Naive thymus-derived CD4-positive, alpha-beta T cell (primary cell): ENCODE results near the gene ZNF423. TPM values are rescaled to one million over a fixed set of nuclear protein-coding genes. Genes with fewer than 3 reads are reported as not detected.
A peak's percentile ranks its signal among the peaks of the same experiment; 100 is the strongest.

Experiments used
- ATAC-seq: fragments of 150-1000 bp; cut with Tn5 transposase; 2 replicates; pipeline ENCODE4 v1.10.0; 2021; ENCODE audit warnings: mild to moderate bottlenecking, moderate library complexity
- CTCF ChIA-PET: fragments of 350-600 bp; sonication (Branson Sonifier 250); formaldehyde crosslinking; loops from one replicate; lab custom pipeline; 2021; ENCODE audit warnings: antibody characterized with exemption; lab: Charles Lee
- POLR2A ChIA-PET: fragments of 350-600 bp; sonication (Branson Sonifier 250); formaldehyde crosslinking; loops from one replicate; lab custom pipeline; 2021; ENCODE audit warnings: antibody characterized with exemption, inconsistent platforms; lab: Charles Lee
- DNase-seq, 9 donors: peaks; one replicate each; pipeline versions ENCODE4 v3.0.0 to v3.0.0-alpha.2; 2020 to 2022; ENCODE audit warnings: mixed read lengths in 1 of 9
- H3K27ac ChIP-seq: one replicate; pipeline ENCODE4 v1.7.0; 2013; ENCODE audit warnings: mild to moderate bottlenecking, low read depth, low read length, moderate library complexity
- H3K27me3 ChIP-seq, 2 donors: one replicate each; pipeline ENCODE4 v1.7.0; 2013; ENCODE audit warnings: low read length in 2 of 2, mild to moderate bottlenecking in 2 of 2, moderate library complexity in 2 of 2; ENCODE audit not compliant: control insufficient read depth in 2 of 2, insufficient read depth in 2 of 2
- H3K36me3 ChIP-seq, 3 experiments: 1 replicate in 2 of 3; 2 replicates in 1 of 3; pipeline ENCODE4 v1.7.0; 2013; ENCODE audit warnings: low read length in 3 of 3, mild to moderate bottlenecking in 3 of 3, moderate library complexity in 1 of 3; ENCODE audit not compliant: insufficient read depth in 3 of 3, control insufficient read depth in 2 of 3
- H3K4me1 ChIP-seq, 2 donors: one replicate each; pipeline ENCODE4 v1.7.0; 2013; ENCODE audit warnings: low read length in 2 of 2, mild to moderate bottlenecking in 2 of 2, moderate library complexity in 1 of 2; ENCODE audit not compliant: control insufficient read depth in 2 of 2, insufficient read depth in 2 of 2
- H3K4me3 ChIP-seq: 2 replicates; pipeline ENCODE4 v1.7.0; 2013; ENCODE audit warnings: mild to moderate bottlenecking, low read length
- H3K9me3 ChIP-seq, 3 experiments: 1 replicate in 2 of 3; 2 replicates in 1 of 3; pipeline ENCODE4 v1.7.0; 2013; ENCODE audit warnings: low read length in 3 of 3; ENCODE audit not compliant: control insufficient read depth in 2 of 3
- H3K27ac Mint-ChIP-seq, 9 donors: one replicate each; pipeline ENCODE4 v1.8.0; 2020 to 2022; ENCODE audit warnings: mixed read lengths in 9 of 9, mild to moderate bottlenecking in 8 of 9, moderate library complexity in 5 of 9, inconsistent platforms in 2 of 9
- H3K27me3 Mint-ChIP-seq, 5 donors: one replicate each; pipeline ENCODE4 v1.8.0; 2021 to 2022; ENCODE audit warnings: mixed read lengths in 5 of 5, mild to moderate bottlenecking in 1 of 5
- H3K36me3 Mint-ChIP-seq, 5 donors: one replicate each; pipeline ENCODE4 v1.8.0; 2020 to 2022; ENCODE audit warnings: mixed read lengths in 5 of 5, mild to moderate bottlenecking in 3 of 5, inconsistent platforms in 1 of 5
- H3K4me1 Mint-ChIP-seq, 7 donors: one replicate each; pipeline ENCODE4 v1.8.0; 2020 to 2022; ENCODE audit warnings: mixed read lengths in 7 of 7, mild to moderate bottlenecking in 3 of 7, inconsistent platforms in 1 of 7
- H3K4me3 Mint-ChIP-seq, 10 donors: one replicate each; pipeline ENCODE4 v1.8.0; 2020 to 2022; ENCODE audit warnings: mild to moderate bottlenecking in 10 of 10, mixed read lengths in 10 of 10, moderate library complexity in 6 of 10, inconsistent platforms in 2 of 10
- H3K9me3 Mint-ChIP-seq, 11 donors: one replicate each; pipeline ENCODE4 v1.8.0; 2020 to 2022; ENCODE audit warnings: mixed read lengths in 11 of 11, mild to moderate bottlenecking in 4 of 11, inconsistent platforms in 1 of 11, moderate library complexity in 1 of 11
- intact Hi-C, 2 donors: fragments of 100-400 bp; cut with micrococcal nuclease; formaldehyde crosslinking; loops; one replicate each; pipeline ENCODE4 v1.15.1; 2023
- polyA plus RNA-seq, 2 donors: library from polyadenylated mRNA; unstranded; fragments of 300-500 nt; fragmentation: Illumina TruSeq; gene quantifications; one replicate each; pipeline ENCODE4 v1.2.3, GENCODE V29; 2021
- total RNA-seq, 6 experiments: library from RNA in 5 of 6; stranded (reverse) in 5 of 6; gene quantifications; 1 replicate in 5 of 6; 2 replicates in 1 of 6; pipeline ENCODE4 v1.2.3 and lab custom pipeline; 2021 to 2026

ZNF423 gene
- total RNA-seq (not detected), polyA plus RNA-seq (not detected), total RNA-seq (lab: John Stamatoyannopoulos, UW) (not detected)

- no peak within 1 kb of the TSS for H3K27ac Mint-ChIP-seq
- H3K27ac ChIP-seq = no peak within 1 kb of the TSS
- no peaks in the 10 kb centered on the region for H3K36me3 ChIP-seq
- H3K27me3 ChIP-seq = peaks cover 0 to 4% of the 10 kb centered on the region in 2 donors
- ATAC-seq = no peak
- no peaks in the 10 kb centered on the region for H3K9me3 ChIP-seq
- no peaks in the 10 kb centered on the region for H3K36me3 Mint-ChIP-seq
- CTCF ChIA-PET = no interaction called here
- peak in 1 of 9 donors; percentile 26 for DNase-seq
- peaks cover 0 to 20% (median 11%) of the 10 kb centered on the region in 7 donors for H3K4me1 Mint-ChIP-seq
- intact Hi-C loops = loop anchor here (5.0 to 10.0 kb wide), 4 partner anchors 211 to 949 kb away; partner anchors contain the start of gene HEATR3 (in 1 of the 2)
- peaks cover 0 to 5% of the 10 kb centered on the region in 2 donors for H3K4me1 ChIP-seq
- no peak within 1 kb of the TSS for H3K4me3 ChIP-seq
- POLR2A ChIA-PET = interaction anchor here (0.8 kb wide), 1 partner anchor 890 kb away, joined by 3 read pairs; no protein-coding TSS in a partner anchor
- H3K4me3 Mint-ChIP-seq = peak within 1 kb of the TSS; percentile 58 to 90 (median 80)
- H3K9me3 Mint-ChIP-seq = peaks cover 0 to 1% (median 0%) of the 10 kb centered on the region in 11 donors
- H3K27me3 Mint-ChIP-seq = peaks cover 24 to 68% (median 46%) of the 10 kb centered on the region in 5 donors
Measured at GRCh38 chr16:49855822-49856671, at the start of gene ZNF423. ZNF423 (minus strand) TSS chr16:49856112; CDS start chr16:49855774, 338 bp downstream.

GRCh38 chr16:49904348-49905062, 48.6 kb upstream of the ZNF423 start:
- no peaks in the 10 kb centered on the region for H3K27me3 ChIP-seq
- no peaks in the 10 kb centered on the region for H3K4me1 Mint-ChIP-seq
- ATAC-seq (no peak), DNase-seq (no peak)
- no peak overlapping the region for H3K27ac Mint-ChIP-seq
- H3K36me3 ChIP-seq = no peaks in the 10 kb centered on the region
- intact Hi-C loops = no loop called here
- H3K4me1 ChIP-seq = no peaks in the 10 kb centered on the region
- no peak overlapping the region for H3K27ac ChIP-seq
- no peaks in the 10 kb centered on the region for H3K36me3 Mint-ChIP-seq
- H3K9me3 Mint-ChIP-seq = no peaks in the 10 kb centered on the region
- peaks cover 0 to 8% (median 0%) of the 10 kb centered on the region in 5 donors for H3K27me3 Mint-ChIP-seq
- H3K4me3 Mint-ChIP-seq = no peak overlapping the region
- H3K4me3 ChIP-seq = no peak overlapping the region
- H3K9me3 ChIP-seq = no peaks in the 10 kb centered on the region
- ChIA-PET CTCF (interaction anchor here (0.6 kb wide), 1 partner anchor 31 kb away, joined by 6 read pairs; no protein-coding TSS in a partner anchor), POLR2A (interaction anchor here (0.6 kb wide), 1 partner anchor 994 kb away, joined by 3 read pairs; no protein-coding TSS in a partner anchor)

GRCh38 chr16:49902908-49903307, 47.0 kb upstream of the ZNF423 start:
- ATAC-seq = no peak
- H3K27me3 ChIP-seq = no peaks in the 10 kb centered on the region
- CTCF ChIA-PET = no interaction called here

GRCh38 chr16:49901711-49902110, 45.8 kb upstream of the ZNF423 start:
- no peaks in the 10 kb centered on the region for H3K4me1 ChIP-seq
- ATAC-seq (no peak), DNase-seq (no peak)
- Mint-ChIP-seq H3K27ac (no peak overlapping the region), H3K4me3 (no peak overlapping the region), H3K27me3 (peaks cover 0 to 5% (median 0%) of the 10 kb centered on the region in 5 donors), H3K4me1 (no peaks in the 10 kb centered on the region), H3K9me3 (no peaks in the 10 kb centered on the region), H3K36me3 (no peaks in the 10 kb centered on the region)
- CTCF ChIA-PET = no interaction called here
- H3K27ac ChIP-seq = no peak overlapping the region
- POLR2A ChIA-PET = no interaction called here
- no peaks in the 10 kb centered on the region for H3K36me3 ChIP-seq
- intact Hi-C loops = no loop called here
- H3K27me3 ChIP-seq = no peaks in the 10 kb centered on the region
- H3K9me3 ChIP-seq = no peaks in the 10 kb centered on the region
- no peak overlapping the region for H3K4me3 ChIP-seq

More at GRCh38 chr16:49902908-49903307, 47.0 kb upstream of the ZNF423 start:
- H3K4me1 ChIP-seq = no peaks in the 10 kb centered on the region
- Mint-ChIP-seq H3K4me3 (no peak overlapping the region), H3K27ac (no peak overlapping the region), H3K27me3 (peaks cover 0 to 3% (median 0%) of the 10 kb centered on the region in 5 donors), H3K36me3 (no peaks in the 10 kb centered on the region), H3K4me1 (no peaks in the 10 kb centered on the region), H3K9me3 (no peaks in the 10 kb centered on the region)
- no peak overlapping the region for H3K27ac ChIP-seq
- no peak for DNase-seq
- H3K9me3 ChIP-seq = no peaks in the 10 kb centered on the region
- no peaks in the 10 kb centered on the region for H3K36me3 ChIP-seq
- intact Hi-C loops = no loop called here
- POLR2A ChIA-PET = no interaction called here
- no peak overlapping the region for H3K4me3 ChIP-seq

- no peak overlapping the region for H3K4me3 ChIP-seq
- no peaks in the 10 kb centered on the region for H3K27me3 ChIP-seq
- H3K27ac ChIP-seq = no peak overlapping the region
- CTCF ChIA-PET = no interaction called here
- H3K4me1 ChIP-seq = no peaks in the 10 kb centered on the region
- no peak for ATAC-seq
- no peak overlapping the region for H3K27ac Mint-ChIP-seq
- H3K9me3 ChIP-seq = no peaks in the 10 kb centered on the region
- peaks cover 0 to 12% (median 0%) of the 10 kb centered on the region in 5 donors for H3K27me3 Mint-ChIP-seq
- H3K36me3 ChIP-seq = no peaks in the 10 kb centered on the region
- no peaks in the 10 kb centered on the region for H3K36me3 Mint-ChIP-seq
- DNase-seq = no peak
- no peaks in the 10 kb centered on the region for H3K9me3 Mint-ChIP-seq
- intact Hi-C loops = no loop called here
- no peak overlapping the region for H3K4me3 Mint-ChIP-seq
- POLR2A ChIA-PET = no interaction called here
- no peaks in the 10 kb centered on the region for H3K4me1 Mint-ChIP-seq
Measured at GRCh38 chr16:49900875-49901274, 45.0 kb upstream of the ZNF423 start.

GRCh38 chr16:49899991-49900695, 44.2 kb upstream of the ZNF423 start:
- Histone ChIP-seq H3K36me3 (no peaks in the 10 kb centered on the region), H3K4me1 (no peaks in the 10 kb centered on the region), H3K4me3 (no peak overlapping the region), H3K27ac (no peak overlapping the region), H3K27me3 (no peaks in the 10 kb centered on the region), H3K9me3 (no peaks in the 10 kb centered on the region)
- H3K27ac Mint-ChIP-seq = no peak overlapping the region
- no peak overlapping the region for H3K4me3 Mint-ChIP-seq
- DNase-seq (no peak), ATAC-seq (no peak)
- ChIA-PET POLR2A (no interaction called here), CTCF (no interaction called here)
- peaks cover 0 to 12% (median 3%) of the 10 kb centered on the region in 5 donors for H3K27me3 Mint-ChIP-seq
- H3K36me3 Mint-ChIP-seq = no peaks in the 10 kb centered on the region
- no peaks in the 10 kb centered on the region for H3K9me3 Mint-ChIP-seq
- intact Hi-C loops = no loop called here
- H3K4me1 Mint-ChIP-seq = no peaks in the 10 kb centered on the region
